Caco-2 (cell line): ENCODE data around the gene WDR44. TPM values are rescaled to one million over a fixed set of nuclear protein-coding genes. Genes with fewer than 3 reads are reported as not detected.

Source experiments
- BruUV-seq: library from RNA; stranded (reverse); fragments of 400-500 nt; replicated peaks from 2 replicates; lab custom pipeline; 2021; lab: Mats Ljungman, UMichigan
- CTCF ChIA-PET: fragments of 300-600 bp; sonication (Branson Sonifier 250); formaldehyde crosslinking; loops from one replicate; lab custom pipeline; 2022; ENCODE audit warnings: antibody characterized with exemption; lab: Charles Lee
- POLR2A ChIA-PET: fragments of 300-600 bp; sonication (Branson Sonifier 250); formaldehyde crosslinking; loops from one replicate; lab custom pipeline; 2022; ENCODE audit warnings: antibody characterized with exemption; lab: Charles Lee
- DNase-seq, 2 experiments: peaks; one replicate each; pipeline versions ENCODE4 v3.0.0 to v3.0.0-alpha.2; 2020 to 2022
- H3K27me3 ChIP-seq: replicated peaks from 2 replicates; pipeline ENCODE4 v1.6.0; 2011; ENCODE audit warnings: low read length; ENCODE audit not compliant: control insufficient read depth, insufficient read depth
- H3K36me3 ChIP-seq: 2 replicates; pipeline ENCODE4 v1.5.1; 2011; ENCODE audit warnings: low read length; ENCODE audit not compliant: control insufficient read depth, insufficient read depth
- H3K4me1 ChIP-seq: fragments of 250-450 bp; sonication (Bioruptor Pico); 2 replicates; pipeline ENCODE4 v1.5.1; 2020; ENCODE audit warnings: mild to moderate bottlenecking
- H3K4me3 ChIP-seq: 2 replicates; pipeline ENCODE4 v1.5.1; 2011; ENCODE audit warnings: low read depth, mild to moderate bottlenecking, control low read depth, low read length
- H3K9me3 ChIP-seq: fragments of 250-450 bp; sonication (Bioruptor Pico); 2 replicates; pipeline ENCODE4 v1.5.1; 2020; ENCODE audit warnings: mild to moderate bottlenecking, moderate library complexity
- H3K27ac Mint-ChIP-seq: one replicate; pipeline ENCODE4 v1.8.0; 2022; ENCODE audit warnings: mixed read lengths; ENCODE audit not compliant: unreplicated experiment
- H3K27me3 Mint-ChIP-seq: one replicate; pipeline ENCODE4 v1.8.0; 2022; ENCODE audit warnings: mixed read lengths; ENCODE audit not compliant: insufficient read depth, unreplicated experiment
- H3K36me3 Mint-ChIP-seq: one replicate; pipeline ENCODE4 v1.8.0; 2022; ENCODE audit warnings: mild to moderate bottlenecking, mixed read lengths; ENCODE audit not compliant: insufficient read depth, unreplicated experiment
- H3K4me1 Mint-ChIP-seq: one replicate; pipeline ENCODE4 v1.8.0; 2022; ENCODE audit warnings: low read depth, mixed read lengths; ENCODE audit not compliant: unreplicated experiment
- H3K4me3 Mint-ChIP-seq: one replicate; pipeline ENCODE4 v1.8.0; 2022; ENCODE audit warnings: mild to moderate bottlenecking, moderate library complexity, mixed read lengths; ENCODE audit not compliant: unreplicated experiment
- H3K9me3 Mint-ChIP-seq: one replicate; pipeline ENCODE4 v1.8.0; 2022; ENCODE audit warnings: mixed read lengths; ENCODE audit not compliant: unreplicated experiment
- CTCF ChIP-seq, 2 experiments: fragments of 200-600 bp in 1 of 2; IDR thresholded peaks; 1 replicate in 1 of 2; 2 replicates in 1 of 2; pipeline versions ENCODE4 v1.5.1 to v1.8.0; 2011 to 2022; ENCODE audit warnings: antibody characterized with exemption in 1 of 2, control low read depth in 1 of 2, inconsistent platforms in 1 of 2, low read depth in 1 of 2, low read length in 1 of 2, mild to moderate bottlenecking in 1 of 2, moderate library complexity in 1 of 2; ENCODE audit not compliant: insufficient read depth in 1 of 2, severe bottlenecking in 1 of 2, unreplicated experiment in 1 of 2
- intact Hi-C: fragments of 100-400 bp; cut with micrococcal nuclease; formaldehyde crosslinking; loops from one replicate; pipeline ENCODE4 v1.10.0; 2022; ENCODE audit not compliant: unreplicated experiment
- total RNA-seq: library from RNA; stranded (reverse); gene quantifications from 2 replicates; pipeline ENCODE4 v1.2.3, GENCODE V29; 2022

WDR44 gene
- total RNA-seq, 1 experiment from 2014 or later = 9.9 TPM

GRCh38 chrX:118364261-118364660 lies 18.4 kb downstream of the WDR44 start:
- no peaks in the 10 kb centered on the region for H3K27me3 ChIP-seq
- no peaks in the 10 kb centered on the region for H3K9me3 Mint-ChIP-seq
- no peak for DNase-seq
- no peaks in the 10 kb centered on the region for H3K9me3 ChIP-seq
- ChIA-PET POLR2A (no interaction called here), CTCF (no interaction called here)
- H3K4me1 ChIP-seq = no peaks in the 10 kb centered on the region
- no peak overlapping the region for H3K27ac Mint-ChIP-seq
- no peaks in the 10 kb centered on the region for H3K27me3 Mint-ChIP-seq
- BruUV-seq = no TSS peak
- H3K4me3 Mint-ChIP-seq = no peak overlapping the region
- H3K36me3 Mint-ChIP-seq = peaks cover 5% of the 10 kb centered on the region
- H3K36me3 ChIP-seq = no peaks in the 10 kb centered on the region
- TF ChIP-seq CTCF (IDR thresholded peaks at IDR 0.05; ENCODE audit: insufficient read depth in 1 of 2, low read depth in 1 of 2, low read length in 1 of 2, severe bottlenecking in 1 of 2, unreplicated experiment in 1 of 2) = no peak
- H3K4me1 Mint-ChIP-seq = no peaks in the 10 kb centered on the region
- H3K4me3 ChIP-seq = no peak overlapping the region
- intact Hi-C loops = no loop called here

GRCh38 chrX:118367338-118367737 lies 21.4 kb downstream of the WDR44 start:
- no peaks in the 10 kb centered on the region for H3K27me3 Mint-ChIP-seq
- ChIA-PET CTCF (no interaction called here), POLR2A (no interaction called here)
- Histone ChIP-seq H3K36me3 (no peaks in the 10 kb centered on the region), H3K27me3 (no peaks in the 10 kb centered on the region), H3K9me3 (no peaks in the 10 kb centered on the region), H3K4me1 (no peaks in the 10 kb centered on the region), H3K4me3 (no peak overlapping the region)
- no peak for TF ChIP-seq CTCF (IDR thresholded peaks at IDR 0.05; ENCODE audit: insufficient read depth in 1 of 2, low read depth in 1 of 2, low read length in 1 of 2, severe bottlenecking in 1 of 2, unreplicated experiment in 1 of 2)
- H3K36me3 Mint-ChIP-seq = peaks cover 5% of the 10 kb centered on the region
- no peaks in the 10 kb centered on the region for H3K9me3 Mint-ChIP-seq
- intact Hi-C loops = no loop called here
- BruUV-seq = no TSS peak
- no peak overlapping the region for H3K27ac Mint-ChIP-seq
- no peak for DNase-seq
- no peak overlapping the region for H3K4me3 Mint-ChIP-seq
- H3K4me1 Mint-ChIP-seq = no peaks in the 10 kb centered on the region

- no peak for DNase-seq
- H3K4me1 Mint-ChIP-seq = no peaks in the 10 kb centered on the region
- no peaks in the 10 kb centered on the region for H3K9me3 Mint-ChIP-seq
- intact Hi-C loops = no loop called here
- H3K27me3 Mint-ChIP-seq = no peaks in the 10 kb centered on the region
- ChIA-PET POLR2A (no interaction called here), CTCF (interaction anchor here (0.7 kb wide), 1 partner anchor 9 kb away, joined by 3 read pairs; no protein-coding TSS in a partner anchor)
- H3K9me3 ChIP-seq = no peaks in the 10 kb centered on the region
- peaks cover 5% of the 10 kb centered on the region for H3K36me3 Mint-ChIP-seq
- H3K36me3 ChIP-seq = no peaks in the 10 kb centered on the region
- H3K4me3 Mint-ChIP-seq = no peak overlapping the region
- H3K27me3 ChIP-seq = no peaks in the 10 kb centered on the region
- no peaks in the 10 kb centered on the region for H3K4me1 ChIP-seq
- no peak for TF ChIP-seq CTCF (IDR thresholded peaks at IDR 0.05; ENCODE audit: insufficient read depth in 1 of 2, low read depth in 1 of 2, low read length in 1 of 2, severe bottlenecking in 1 of 2, unreplicated experiment in 1 of 2)
- H3K4me3 ChIP-seq = no peak overlapping the region
- no TSS peak for BruUV-seq
- H3K27ac Mint-ChIP-seq = no peak overlapping the region
These were observed 22.5 kb downstream of the WDR44 start for GRCh38 chrX:118368398-118368797.
